GM23248 (cell line): ENCODE results near the gene BOD1.

ENCODE experiments used
- EZH2 ChIP-seq: fragments of 200-600 bp; sonication (generic); IDR thresholded peaks from 2 replicates; pipeline ENCODE4 v1.6.1; 2018; ENCODE audit warnings: antibody characterized with exemption, mild to moderate bottlenecking; ENCODE audit not compliant: insufficient read depth, poor library complexity, severe bottlenecking
- EZH2phosphoT487 ChIP-seq: fragments of 200-600 bp; sonication (generic); IDR thresholded peaks from 2 replicates; pipeline ENCODE4 v1.6.1; 2018; ENCODE audit warnings: antibody characterized with exemption, moderate library complexity, mild to moderate bottlenecking, low read depth; ENCODE audit not compliant: insufficient read depth

DNA sequence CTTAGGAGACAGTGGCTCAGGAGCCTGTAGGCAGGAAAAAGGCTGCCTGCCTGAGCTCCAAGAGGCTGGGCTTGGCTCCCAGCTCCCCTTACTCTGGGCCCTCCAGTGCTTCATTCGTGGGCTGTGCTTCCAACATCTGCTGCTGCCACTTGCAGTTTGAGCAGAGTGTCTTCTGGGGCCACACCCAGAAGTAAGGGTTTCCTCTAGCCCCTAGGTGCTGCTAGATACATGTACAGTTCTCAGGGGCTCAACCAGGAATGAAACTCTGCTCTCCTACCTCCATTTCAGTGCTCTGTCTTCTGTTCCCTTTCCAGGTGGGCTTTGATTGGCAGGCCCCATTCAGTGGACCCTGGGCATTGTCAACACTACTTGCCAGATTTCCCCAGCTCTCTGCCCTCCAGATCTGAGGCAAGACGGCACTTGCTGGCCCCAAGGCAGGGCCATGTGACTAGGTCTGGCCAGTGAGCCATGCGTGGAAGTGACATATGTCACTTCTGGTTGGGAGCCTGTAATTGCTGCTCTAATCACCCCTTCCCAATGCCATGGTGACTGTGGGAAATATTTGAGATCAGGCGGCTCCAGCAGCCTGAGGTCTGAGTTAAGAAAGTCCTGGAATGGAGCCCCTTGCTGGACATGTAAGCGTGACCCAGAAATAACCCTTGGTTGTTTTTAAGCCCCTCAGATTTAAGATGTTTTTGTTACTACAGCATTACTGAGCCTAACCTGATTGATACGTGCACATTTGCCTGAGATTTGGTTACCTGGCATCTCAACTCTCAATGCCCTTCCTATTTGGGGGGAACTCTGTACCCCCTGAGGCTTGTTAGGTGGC lies 9.4 kb upstream of the BOD1 start:
- TF ChIP-seq EZH2phosphoT487: no peak
- TF ChIP-seq EZH2: no peak
